Esophagus muscularis mucosa (tissue), 3 donors: ENCODE data around the gene ZSWIM6.

ENCODE experiments used
- CTCF ChIP-seq, 3 experiments: fragments of 200-600 bp in 2 of 3; fragments of 450-650 bp in 1 of 3; sonication (generic) in 2 of 3; IDR thresholded peaks; one replicate each; pipeline ENCODE4 v1.5.1; 2017 to 2019; ENCODE audit warnings: antibody characterized with exemption in 3 of 3, mild to moderate bottlenecking in 2 of 3, moderate library complexity in 1 of 3
- POLR2AphosphoS5 ChIP-seq, 2 donors: sonication (generic); formaldehyde crosslinking; IDR thresholded peaks; one replicate each; pipeline ENCODE4 v1.6.1; 2017; ENCODE audit warnings: antibody characterized with exemption in 2 of 2

- no peak for TF ChIP-seq POLR2AphosphoS5 (IDR thresholded peaks at IDR 0.05)
- no peak for TF ChIP-seq CTCF (IDR thresholded peaks at IDR 0.05)
These were observed 53.6 kb downstream of the ZSWIM6 start for GRCh38 chr5:61385627-61386026.
